ENCODE results near the gene LACTB.

LACTB gene

GRCh38 chr15:63181648-63182047, 60.0 kb downstream of the LACTB start:
- DNase-seq, result no peak

GRCh38 chr15:63185206-63185605, 63.5 kb downstream of the LACTB start:
- peak; percentile 26 for DNase-seq

GRCh38 chr15:63186065-63186464, 64.4 kb downstream of the LACTB start:
- DNase-seq, result peak; percentile 76

GRCh38 chr15:63187589-63188226, 66.0 kb downstream of the LACTB start:
- DNase-seq, result no peak

- no peak for DNase-seq
Observed at GRCh38 chr15:63188247-63188925, 66.7 kb downstream of the LACTB start.

- DNase-seq, result peak; percentile 97
Observed at GRCh38 chr15:63188926-63189871, 67.5 kb downstream of the LACTB start, which contains the start of gene RAB8B. TSS of gene RAB8B (plus strand) at chr15:63189606. CDS start at chr15:63189625, 19 bp downstream.

- DNase-seq, result peak; percentile 49
Observed at GRCh38 chr15:63189941-63190768, 68.5 kb downstream of the LACTB start.

GRCh38 chr15:63190769-63191649, 69.3 kb downstream of the LACTB start:
- DNase-seq, result no peak

Data from fibroblast of skin of right biceps (primary cell).